Measurements from ENCODE around the gene ALMS1. TPM values are rescaled to one million over a fixed set of nuclear protein-coding genes. Genes with fewer than 3 reads are reported as not detected.

Gene ALMS1
- total and polyA plus RNA-seq, 2 of the 8 experiments (the other 6 are each of a cell fraction or from before 2014, with no cell fraction given) = 21.8 to 45.6 TPM

DNA sequence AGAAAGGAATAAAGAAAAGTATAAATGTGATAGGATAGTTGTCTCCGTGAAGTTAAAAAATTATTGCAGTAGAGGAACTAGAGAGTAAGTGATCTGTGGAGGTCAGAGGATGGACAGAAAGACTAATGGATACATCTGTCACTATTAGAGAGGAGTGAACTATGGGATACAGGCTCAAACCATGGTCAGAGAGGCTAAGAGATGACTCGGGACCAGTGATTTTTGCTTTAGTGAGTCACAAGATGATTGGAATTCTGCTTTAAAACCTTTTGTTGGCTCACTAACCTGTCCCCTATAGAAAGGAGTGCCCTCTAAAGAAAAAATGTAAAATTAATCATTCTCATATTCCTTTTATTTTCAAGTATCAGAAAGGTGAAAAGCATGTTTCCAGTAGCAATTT lies 30.3 kb downstream of the ALMS1 start (continued):
- TF ChIP-seq, protein P1, sequence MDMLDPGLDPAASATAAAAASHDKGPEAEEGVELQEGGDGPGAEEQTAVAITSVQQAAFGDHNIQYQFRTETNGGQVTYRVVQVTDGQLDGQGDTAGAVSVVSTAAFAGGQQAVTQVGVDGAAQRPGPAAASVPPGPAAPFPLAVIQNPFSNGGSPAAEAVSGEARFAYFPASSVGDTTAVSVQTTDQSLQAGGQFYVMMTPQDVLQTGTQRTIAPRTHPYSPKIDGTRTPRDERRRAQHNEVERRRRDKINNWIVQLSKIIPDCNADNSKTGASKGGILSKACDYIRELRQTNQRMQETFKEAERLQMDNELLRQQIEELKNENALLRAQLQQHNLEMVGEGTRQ (IDR thresholded peaks at IDR 0.05; ENCODE audit: low read length) = no peak
- no peak for TF ChIP-seq SRF (IDR thresholded peaks at IDR 0.05; ENCODE audit: low read depth, low read length)
- no peak for TF ChIP-seq GABPA (IDR thresholded peaks at IDR 0.05; ENCODE audit: borderline replicate concordance, insufficient read depth, low read length)
- no peak for TF ChIP-seq NANOG (IDR thresholded peaks at IDR 0.05; ENCODE audit: insufficient read depth, low read depth, low read length, poor library complexity, severe bottlenecking)
- TF ChIP-seq, protein P2, sequence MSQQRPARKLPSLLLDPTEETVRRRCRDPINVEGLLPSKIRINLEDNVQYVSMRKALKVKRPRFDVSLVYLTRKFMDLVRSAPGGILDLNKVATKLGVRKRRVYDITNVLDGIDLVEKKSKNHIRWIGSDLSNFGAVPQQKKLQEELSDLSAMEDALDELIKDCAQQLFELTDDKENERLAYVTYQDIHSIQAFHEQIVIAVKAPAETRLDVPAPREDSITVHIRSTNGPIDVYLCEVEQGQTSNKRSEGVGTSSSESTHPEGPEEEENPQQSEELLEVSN (IDR thresholded peaks at IDR 0.05) = no peak
- no peak for TF ChIP-seq YY1 (IDR thresholded peaks at IDR 0.05; ENCODE audit: low read depth, low read length)
- TF ChIP-seq POLR2A (IDR thresholded peaks at IDR 0.05; ENCODE audit: control extremely low read depth in 1 of 2, low read depth in 2 of 2, low read length in 2 of 2) = no peak
- no peak for TF ChIP-seq CHD7 (IDR thresholded peaks at IDR 0.05; ENCODE audit: insufficient replicate concordance, low read length)
- TF ChIP-seq BRCA1 (IDR thresholded peaks at IDR 0.05; ENCODE audit: low read depth, low read length) = no peak
